PC-3 (cell line): Measurements from ENCODE around the gene DIP2C. TPM values are rescaled to one million over a fixed set of nuclear protein-coding genes. Genes with fewer than 3 reads are reported as not detected.

Source experiments
- ATAC-seq: fragments of 200-7000 bp; cut with Tn5 transposase; 2 replicates; pipeline ENCODE4 v1.9.1; 2020; ENCODE audit warnings: mild to moderate bottlenecking, moderate library complexity
- BruUV-seq: library from RNA; stranded (reverse); fragments of 400-500 nt; replicated peaks from 2 replicates; lab custom pipeline; 2021; lab: Mats Ljungman, UMichigan
- CTCF ChIA-PET: fragments of 300-600 bp; sonication (Branson Sonifier 250); formaldehyde crosslinking; loops from one replicate; lab custom pipeline; 2022; ENCODE audit warnings: antibody characterized with exemption; lab: Charles Lee
- POLR2A ChIA-PET: fragments of 300-600 bp; sonication (Branson Sonifier 250); formaldehyde crosslinking; loops from one replicate; lab custom pipeline; 2022; ENCODE audit warnings: antibody characterized with exemption; ENCODE audit not compliant: unreplicated experiment; lab: Charles Lee
- DNase-seq: peaks from one replicate; pipeline ENCODE4 v3.0.0-alpha.2; 2015
- H2AFZ ChIP-seq: fragments of 300-600 bp; sonication (generic); 2 replicates; pipeline ENCODE4 v1.6.0; 2016; ENCODE audit warnings: antibody characterized with exemption, low read length
- H3F3A ChIP-seq: fragments of 300-600 bp; sonication (generic); one replicate; pipeline ENCODE4 v1.6.0; 2017; ENCODE audit warnings: antibody characterized with exemption, low read length, control low read depth, mild to moderate bottlenecking; ENCODE audit not compliant: unreplicated experiment
- H3K27ac ChIP-seq: fragments of 300-600 bp; sonication (generic); 2 replicates; pipeline ENCODE4 v1.5.1; 2016; ENCODE audit warnings: mild to moderate bottlenecking, low read length
- H3K27me3 ChIP-seq: fragments of 300-600 bp; sonication (generic); 2 replicates; pipeline ENCODE4 v1.6.1; 2016; ENCODE audit warnings: low read length, mixed read lengths
- H3K36me3 ChIP-seq: fragments of 300-600 bp; sonication (generic); 2 replicates; pipeline ENCODE4 v1.6.1; 2016; ENCODE audit warnings: low read depth, mixed run types, low read length, mixed read lengths
- H3K4me1 ChIP-seq: fragments of 300-600 bp; sonication (generic); 2 replicates; pipeline ENCODE4 v1.5.1; 2016; ENCODE audit warnings: low read length; ENCODE audit not compliant: insufficient read depth
- H3K4me2 ChIP-seq: fragments of 300-600 bp; sonication (generic); 2 replicates; pipeline ENCODE4 v1.6.0; 2016; ENCODE audit warnings: low read length
- H3K4me3 ChIP-seq: fragments of 300-600 bp; sonication (generic); 2 replicates; pipeline ENCODE4 v1.5.1; 2016; ENCODE audit warnings: mild to moderate bottlenecking, low read length, mixed read lengths
- H3K79me2 ChIP-seq: fragments of 300-600 bp; sonication (generic); 2 replicates; pipeline ENCODE4 v1.6.1; 2017; ENCODE audit warnings: low read length, mixed read lengths
- H3K9ac ChIP-seq: fragments of 300-600 bp; sonication (generic); 2 replicates; pipeline ENCODE4 v1.6.0; 2016; ENCODE audit warnings: mild to moderate bottlenecking, low read length
- H3K9me2 ChIP-seq: fragments of 300-600 bp; sonication (generic); replicated peaks from 2 replicates; pipeline ENCODE4 v1.6.1; 2016; ENCODE audit warnings: mixed run types, low read length, mixed read lengths
- H3K9me3 ChIP-seq: fragments of 300-600 bp; sonication (generic); 2 replicates; pipeline ENCODE4 v1.6.1; 2016; ENCODE audit warnings: low read length, mixed read lengths
- H4K20me1 ChIP-seq: fragments of 300-600 bp; sonication (generic); 2 replicates; pipeline ENCODE4 v1.6.1; 2016; ENCODE audit warnings: low read length, mixed read lengths
- EZH2 ChIP-seq: fragments of 300-600 bp; sonication (generic); IDR thresholded peaks from one replicate; pipeline ENCODE4 v1.6.1; 2017; ENCODE audit warnings: antibody characterized with exemption, mild to moderate bottlenecking, low read length; ENCODE audit not compliant: unreplicated experiment
- EZH2phosphoT487 ChIP-seq: fragments of 300-600 bp; sonication (generic); IDR thresholded peaks from 2 replicates; pipeline ENCODE4 v1.6.1; 2018; ENCODE audit warnings: mild to moderate bottlenecking, antibody characterized with exemption, low read length, borderline replicate concordance
- intact Hi-C: fragments of 100-400 bp; cut with micrococcal nuclease; formaldehyde crosslinking; loops from 2 replicates; pipeline ENCODE4 v1.9.0; 2023
- total RNA-seq: library from RNA; depleted of rRNA; stranded (reverse); fragments of >200 nt; gene quantifications from 2 replicates; pipeline ENCODE4 v1.2.3, GENCODE V29; 2014
- TF ChIP-seq, protein P1 (sequence below): fragments of 300-600 bp; sonication (generic); conservative IDR thresholded peaks from 2 replicates; pipeline ENCODE4 v1.5.1; 2017; ENCODE audit warnings: antibody characterized with exemption, low read depth, mild to moderate bottlenecking, low read length

Gene DIP2C
- total RNA-seq, 1 experiment from 2014 or later: 3.1 TPM

DNA sequence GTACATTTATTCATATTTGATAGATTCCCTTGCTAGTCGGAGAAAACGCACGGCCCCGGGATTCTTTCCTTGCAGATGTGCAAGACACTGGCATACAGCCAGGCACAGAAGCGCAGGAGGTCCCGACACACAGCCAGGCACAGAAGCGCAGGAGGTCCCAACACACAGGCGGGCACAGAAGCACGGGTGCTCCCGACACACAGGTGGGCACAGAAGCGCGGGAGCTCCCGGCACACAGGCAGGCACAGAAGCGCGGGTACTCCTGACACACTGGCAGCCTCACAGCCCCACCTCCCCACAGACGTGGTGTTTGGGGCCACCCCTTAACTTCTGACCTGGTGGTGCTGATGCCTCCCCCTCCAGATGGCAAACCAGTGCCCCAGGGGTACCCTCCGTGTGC is 316.9 kb downstream of the DIP2C start:
- no peak for TF ChIP-seq EZH2phosphoT487
- TF ChIP-seq, protein P1, sequence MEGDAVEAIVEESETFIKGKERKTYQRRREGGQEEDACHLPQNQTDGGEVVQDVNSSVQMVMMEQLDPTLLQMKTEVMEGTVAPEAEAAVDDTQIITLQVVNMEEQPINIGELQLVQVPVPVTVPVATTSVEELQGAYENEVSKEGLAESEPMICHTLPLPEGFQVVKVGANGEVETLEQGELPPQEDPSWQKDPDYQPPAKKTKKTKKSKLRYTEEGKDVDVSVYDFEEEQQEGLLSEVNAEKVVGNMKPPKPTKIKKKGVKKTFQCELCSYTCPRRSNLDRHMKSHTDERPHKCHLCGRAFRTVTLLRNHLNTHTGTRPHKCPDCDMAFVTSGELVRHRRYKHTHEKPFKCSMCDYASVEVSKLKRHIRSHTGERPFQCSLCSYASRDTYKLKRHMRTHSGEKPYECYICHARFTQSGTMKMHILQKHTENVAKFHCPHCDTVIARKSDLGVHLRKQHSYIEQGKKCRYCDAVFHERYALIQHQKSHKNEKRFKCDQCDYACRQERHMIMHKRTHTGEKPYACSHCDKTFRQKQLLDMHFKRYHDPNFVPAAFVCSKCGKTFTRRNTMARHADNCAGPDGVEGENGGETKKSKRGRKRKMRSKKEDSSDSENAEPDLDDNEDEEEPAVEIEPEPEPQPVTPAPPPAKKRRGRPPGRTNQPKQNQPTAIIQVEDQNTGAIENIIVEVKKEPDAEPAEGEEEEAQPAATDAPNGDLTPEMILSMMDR: no peak
- TF ChIP-seq EZH2: no peak
- no peaks in the 10 kb centered on the region for H3F3A ChIP-seq
- no peaks in the 10 kb centered on the region for H3K36me3 ChIP-seq
- H4K20me1 ChIP-seq: no peaks in the 10 kb centered on the region
- H3K4me3 ChIP-seq: no peak overlapping the region
- H2AFZ ChIP-seq: no peak overlapping the region
- ATAC-seq (no peak), DNase-seq (no peak)
- H3K27ac ChIP-seq: no peak overlapping the region
- H3K4me2 ChIP-seq: no peak overlapping the region
- ChIA-PET CTCF (no interaction called here), POLR2A (no interaction called here)
- no peaks in the 10 kb centered on the region for H3K9me2 ChIP-seq
- no peaks in the 10 kb centered on the region for H3K9me3 ChIP-seq
- peaks cover 8% of the 10 kb centered on the region; the same call in 1 of the 2 replicates for H3K4me1 ChIP-seq
- H3K27me3 ChIP-seq: no peaks in the 10 kb centered on the region
- intact Hi-C loops: no loop called here
- H3K79me2 ChIP-seq: no peaks in the 10 kb centered on the region
- no peak overlapping the region for H3K9ac ChIP-seq
- BruUV-seq: no TSS peak

DNA sequence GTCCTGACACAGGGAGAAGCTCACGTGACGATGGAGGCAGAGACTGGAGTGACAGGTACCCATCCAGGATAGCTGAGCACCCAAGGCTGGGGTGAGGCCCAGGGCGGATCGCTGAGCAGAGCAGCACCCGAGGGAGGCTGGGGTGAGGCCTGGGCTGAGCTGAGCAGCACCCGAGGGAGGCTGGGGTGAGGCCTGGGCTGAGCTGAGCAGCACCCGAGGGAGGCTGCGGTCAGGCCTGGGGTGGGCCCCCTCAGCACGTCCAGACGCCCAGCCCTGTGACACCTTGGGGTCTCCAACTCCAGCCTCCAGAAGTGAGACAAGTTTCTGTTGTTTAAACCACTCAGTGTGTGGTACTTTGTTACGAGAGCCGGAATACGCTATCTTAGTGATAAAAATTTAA is 318.0 kb downstream of the DIP2C start:
- Histone ChIP-seq H3K27me3 (no peaks in the 10 kb centered on the region), H3K27ac (no peak overlapping the region), H4K20me1 (no peaks in the 10 kb centered on the region), H3K9me2 (no peaks in the 10 kb centered on the region), H3K9me3 (no peaks in the 10 kb centered on the region), H3K4me2 (no peak overlapping the region), H3K79me2 (no peaks in the 10 kb centered on the region), H3F3A (no peaks in the 10 kb centered on the region), H2AFZ (no peak overlapping the region), H3K36me3 (no peaks in the 10 kb centered on the region), H3K4me1 (peaks cover 8% of the 10 kb centered on the region; the same call in 1 of the 2 replicates), H3K9ac (no peak overlapping the region), H3K4me3 (no peak overlapping the region)
- TF ChIP-seq EZH2phosphoT487 (no peak), EZH2 (no peak)
- TF ChIP-seq, protein P1: no peak
- ChIA-PET POLR2A (no interaction called here), CTCF (no interaction called here)
- ATAC-seq: no peak
- intact Hi-C loops: no loop called here
- no TSS peak for BruUV-seq
- no peak for DNase-seq

DNA sequence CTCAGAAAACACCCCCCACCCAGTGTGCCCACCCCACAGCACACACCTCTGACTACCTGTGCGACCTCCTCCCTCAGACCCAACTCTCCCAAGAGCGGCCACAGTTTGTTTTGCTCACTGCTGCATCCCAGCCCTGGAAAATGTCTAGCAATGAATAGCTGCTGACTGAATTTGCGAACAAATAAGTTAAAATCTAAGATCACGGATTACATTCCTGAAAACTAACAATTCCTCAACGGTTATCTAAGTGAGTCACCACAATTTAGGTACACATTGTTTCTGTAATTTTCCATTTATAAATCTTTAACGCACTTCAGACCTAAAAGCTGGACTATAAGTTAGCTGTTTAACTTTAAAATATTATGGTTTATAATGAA is 319.0 kb downstream of the DIP2C start:
- peak; percentile 62 for ATAC-seq

More for the DNA sequence above, 319.0 kb downstream of the DIP2C start:
- ChIA-PET CTCF (no interaction called here), POLR2A (no interaction called here)
- Histone ChIP-seq H3K36me3 (no peaks in the 10 kb centered on the region), H3K79me2 (no peaks in the 10 kb centered on the region), H3K9me3 (no peaks in the 10 kb centered on the region), H3K27ac (no peak overlapping the region), H3K9ac (no peak overlapping the region), H3K4me2 (no peak overlapping the region), H3K4me3 (no peak overlapping the region), H3K9me2 (no peaks in the 10 kb centered on the region), H3F3A (no peaks in the 10 kb centered on the region), H4K20me1 (no peaks in the 10 kb centered on the region), H3K27me3 (no peaks in the 10 kb centered on the region), H3K4me1 (peaks cover 8% of the 10 kb centered on the region; the same call in 1 of the 2 replicates), H2AFZ (no peak overlapping the region)
- intact Hi-C loops: no loop called here
- BruUV-seq: no TSS peak
- DNase-seq: peak; percentile 4
- TF ChIP-seq, protein P1: no peak
- TF ChIP-seq EZH2phosphoT487 (no peak), EZH2 (no peak)
